H1 (cell line): ENCODE data around the gene TSPEAR. TPM values are rescaled to one million over a fixed set of nuclear protein-coding genes. Genes with fewer than 3 reads are reported as not detected.

Experiments
- ATF2 ChIP-seq: IDR thresholded peaks from 2 replicates; pipeline ENCODE4 v1.6.1; 2012; ENCODE audit warnings: low read length, inconsistent platforms
- CBX5 ChIP-seq: fragments of 300-800, 300-1000 bp; sonication (generic); IDR thresholded peaks from 2 replicates; pipeline ENCODE4 v1.7.1; 2016; ENCODE audit warnings: antibody characterized with exemption, low read length, low read depth
- CREB1 ChIP-seq: IDR thresholded peaks from 2 replicates; pipeline ENCODE4 v1.6.1; 2012; ENCODE audit warnings: inconsistent platforms
- CTBP2 ChIP-seq: IDR thresholded peaks from 2 replicates; pipeline ENCODE4 v1.7.0; 2011; ENCODE audit warnings: borderline replicate concordance, mild to moderate bottlenecking, moderate library complexity, mixed read lengths, low read length; ENCODE audit not compliant: insufficient read depth, insufficient read length
- EZH2 ChIP-seq: fragments of 200-600 bp; sonication (generic); IDR thresholded peaks from 2 replicates; pipeline ENCODE4 v1.7.1; 2012; ENCODE audit warnings: low read depth, mild to moderate bottlenecking, moderate library complexity, low read length, inconsistent platforms; ENCODE audit not compliant: severe bottlenecking
- JUN ChIP-seq: IDR thresholded peaks from 2 replicates; pipeline ENCODE4 v1.6.1; 2011; ENCODE audit warnings: low read depth, mild to moderate bottlenecking, improper control_type of control experiment, low read length
- KDM4A ChIP-seq: IDR thresholded peaks from one replicate; pipeline ENCODE4 v1.7.1; 2012; ENCODE audit warnings: low read depth, mild to moderate bottlenecking, moderate library complexity, low read length, inconsistent platforms; ENCODE audit not compliant: severe bottlenecking
- KDM5A ChIP-seq: fragments of 200-600 bp; IDR thresholded peaks from 2 replicates; pipeline ENCODE4 v1.7.1; 2012; ENCODE audit warnings: mild to moderate bottlenecking, low read length, inconsistent platforms, mixed read lengths
- POU5F1 ChIP-seq: IDR thresholded peaks from 2 replicates; pipeline ENCODE4 v1.6.1; 2011; ENCODE audit warnings: low read depth, mild to moderate bottlenecking, low read length, moderate library complexity
- RBBP5 ChIP-seq: IDR thresholded peaks from 2 replicates; pipeline ENCODE4 v1.7.1; 2012; ENCODE audit warnings: low read depth, mild to moderate bottlenecking, inconsistent platforms, low read length, moderate library complexity, borderline replicate concordance
- SP2 ChIP-seq: IDR thresholded peaks from 2 replicates; pipeline ENCODE4 v1.6.1; 2012; ENCODE audit warnings: mild to moderate bottlenecking, low read length, inconsistent platforms
- polyA plus RNA-seq, 7 experiments: library from polyadenylated mRNA; depleted of rRNA in 3 of 7; stranded (reverse) in 5 of 7; unstranded in 2 of 7; fragments of >200 nt in 5 of 7; fragments of 200-250 nt in 2 of 7; gene quantifications; 1 replicate in 5 of 7; 2 replicates in 1 of 7; 4 replicates in 1 of 7; pipeline versions ENCODE4 v1.2.1 to v1.2.3, GENCODE V29; 2011 to 2013; ENCODE audit warnings: missing spikeins in 2 of 7, mixed read lengths in 2 of 7
- total RNA-seq: library from RNA; stranded (reverse); fragmentation: NEBNext Ultra II Directional; extraction: Animal tissue kit (Norgen Biotek cat#: 25700); gene quantifications from 2 replicates; pipeline ENCODE4 v1.2.1, GENCODE V29; 2021

The TSPEAR gene
- total and polyA plus RNA-seq, 2 of the 8 experiments (the other 6 are each of a cell fraction or from before 2014, with no cell fraction given), result 0.58 to 0.89 TPM

GRCh38 chr21:44613386-44614155 lies 97.8 kb downstream of the TSPEAR start (continued):
- TF ChIP-seq KDM5A (no peak), SP2 (no peak), JUN (no peak), CTBP2 (no peak), CBX5 (no peak), ATF2 (no peak), POU5F1 (no peak), EZH2 (no peak), CREB1 (no peak), RBBP5 (no peak), KDM4A (no peak)
